HG03139 (cell line): ENCODE measurements around the gene METRN.
"Not testable (repeated sequence)": the region's sequence is repeated elsewhere in the genome, so short reads cannot be mapped to it uniquely, and the experiment has no call there.

Experiments
- ATAC-seq: cut with Tn5 transposase; IDR thresholded peaks from one replicate; pipeline ENCODE4 v1.9.1; 2021; ENCODE audit not compliant: unreplicated experiment

Gene METRN

GRCh38 chr16:754121-754607, 39.2 kb downstream of the METRN start:
- not testable (repeated sequence) for ATAC-seq

- ATAC-seq, result no peak
Measured at GRCh38 chr16:754656-755055, 39.7 kb downstream of the METRN start.

GRCh38 chr16:756428-756827, 41.5 kb downstream of the METRN start:
- ATAC-seq, result no peak

GRCh38 chr16:759110-759910, 44.4 kb downstream of the METRN start:
- no peak for ATAC-seq

GRCh38 chr16:760065-760464, 45.1 kb downstream of the METRN start:
- ATAC-seq, result no peak

GRCh38 chr16:760545-761343, 45.8 kb downstream of the METRN start, which contains the start of gene MSLN:
Gene MSLN (plus strand): TSS chr16:760734. CDS start chr16:762681, 1,947 bp downstream.
- ATAC-seq, result no peak

- no peak for ATAC-seq
Measured at GRCh38 chr16:761625-762513, 47.0 kb downstream of the METRN start.

GRCh38 chr16:762595-763268, 47.8 kb downstream of the METRN start:
- no peak for ATAC-seq

GRCh38 chr16:763369-764183, 48.7 kb downstream of the METRN start:
- ATAC-seq, result no peak

GRCh38 chr16:764184-764750, 49.3 kb downstream of the METRN start:
- ATAC-seq, result no peak

- ATAC-seq, result no peak
Measured at GRCh38 chr16:764848-765487, 50.0 kb downstream of the METRN start.

GRCh38 chr16:765488-765865, 50.6 kb downstream of the METRN start:
- no peak for ATAC-seq

- no peak for ATAC-seq
Measured at GRCh38 chr16:766008-766819, 51.3 kb downstream of the METRN start.

GRCh38 chr16:766820-767640, 52.1 kb downstream of the METRN start:
- no peak for ATAC-seq

- ATAC-seq, result no peak
Measured at GRCh38 chr16:767743-768235, 52.9 kb downstream of the METRN start.

GRCh38 chr16:768428-768827, 53.5 kb downstream of the METRN start:
- no peak for ATAC-seq
